Body of pancreas (tissue), 4 donors: ENCODE measurements around the gene GCKR. TPM values are rescaled to one million over a fixed set of nuclear protein-coding genes. Genes with fewer than 3 reads are reported as not detected.
"Not testable (repeated sequence)": the region's sequence is repeated elsewhere in the genome, so short reads cannot be mapped to it uniquely, and the experiment has no call there.

Experiments used
- ATAC-seq: fragments of 150-250 bp; one replicate; pipeline ENCODE4 v1.9.1; 2016
- DNase-seq, 4 donors: peaks; one replicate each; pipeline ENCODE4 v3.0.0-alpha.2; 2019
- H3K27ac ChIP-seq, 4 donors: fragments of 200-600 bp; sonication (generic); 1 replicate in 3 of 4; 2 replicates in 1 of 4; pipeline versions ENCODE4 v1.5.1 to v1.6.1; 2016 to 2019; ENCODE audit warnings: mild to moderate bottlenecking in 1 of 4, mixed read lengths in 1 of 4, moderate library complexity in 1 of 4
- H3K27me3 ChIP-seq, 2 donors: fragments of 200-600 bp; sonication (generic); one replicate each; pipeline ENCODE4 v1.6.0; 2016; ENCODE audit warnings: mild to moderate bottlenecking in 1 of 2
- H3K36me3 ChIP-seq, 2 donors: fragments of 200-600 bp; sonication (generic); replicated peaks in 1 of 2; 2 replicates each; pipeline ENCODE4 v1.5.1; 2016; ENCODE audit warnings: low read depth in 2 of 2; ENCODE audit not compliant: insufficient read depth in 1 of 2
- H3K4me1 ChIP-seq: fragments of 200-600 bp; sonication (generic); one replicate; pipeline ENCODE4 v1.6.0; 2016
- H3K4me3 ChIP-seq, 2 donors: fragments of 200-600 bp; sonication (generic); 1 replicate in 1 of 2; 2 replicates in 1 of 2; pipeline ENCODE4 v1.5.1; 2016 to 2019
- H3K9me3 ChIP-seq, 3 donors: fragments of 200-600 bp; sonication (generic); 1 replicate in 2 of 3; 2 replicates in 1 of 3; pipeline ENCODE4 v1.5.1; 2016
- POLR2A ChIP-seq, 3 donors: fragments of 450-650 bp; IDR thresholded peaks; one replicate each; pipeline ENCODE4 v1.6.1; 2016; ENCODE audit warnings: antibody characterized with exemption in 3 of 3, mild to moderate bottlenecking in 2 of 3
- WGBS, 2 donors: methylation state at CpG; one replicate each; pipeline ENCODE4 v1.1.5; 2017; 5-methylcytosine and 5-hydroxymethylcytosine counted together
- intact Hi-C: fragments of 100-400 bp; cut with DNase I; formaldehyde crosslinking; loops from one replicate; pipeline ENCODE4 v1.15.1; 2023
- total RNA-seq, 2 donors: library from RNA; depleted of rRNA; stranded (reverse); fragments of >200 nt; gene quantifications; one replicate each; pipeline ENCODE4 v1.1.0, GENCODE V29; 2016
- TF ChIP-seq, protein P1 (sequence below), 7 experiments: fragments of 450-650 bp in 4 of 7; fragments of 200-600 bp in 3 of 7; sonication (generic) in 3 of 7; IDR thresholded peaks; one replicate each; pipeline ENCODE4 v1.5.1; 2016 to 2019; ENCODE audit warnings: antibody characterized with exemption in 7 of 7

Gene GCKR
- total RNA-seq, 2 donors from 2014 or later: 1.6 TPM; not detected in 1

DNA sequence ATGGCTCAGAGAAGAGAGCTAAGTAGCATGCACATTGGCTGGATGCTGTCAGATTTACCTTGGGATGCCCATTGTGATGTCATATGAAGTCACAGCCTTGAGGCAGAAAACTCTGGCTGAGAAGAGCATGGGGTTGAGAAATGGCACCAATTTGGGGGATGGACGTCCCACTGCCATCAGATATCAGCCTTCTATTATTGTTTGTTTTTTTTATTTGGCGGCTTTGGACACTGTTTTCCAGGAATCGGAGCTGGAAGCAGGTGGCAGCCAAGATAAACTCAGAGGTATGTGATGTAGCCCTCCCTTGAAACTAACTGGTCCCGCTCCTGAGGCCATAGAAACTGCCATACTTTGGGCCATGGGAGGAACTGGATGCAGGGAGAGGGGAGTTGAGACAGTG is 40.6 kb downstream of the GCKR start:
- WGBS, 2 donors: 44 to 50% methylated on average over 4 of the region's 4 CpGs
- no peaks in the 10 kb centered on the region for H3K27me3 ChIP-seq
- no peak overlapping the region for H3K27ac ChIP-seq
- H3K4me1 ChIP-seq: no peaks in the 10 kb centered on the region
- no peak for DNase-seq
- H3K9me3 ChIP-seq: no peaks in the 10 kb centered on the region
- no peak overlapping the region for H3K4me3 ChIP-seq
- ATAC-seq: no peak
- intact Hi-C loops: no loop called here
- H3K36me3 ChIP-seq: no peaks in the 10 kb centered on the region
- no peak for TF ChIP-seq POLR2A (IDR thresholded peaks at IDR 0.05)
- TF ChIP-seq, protein P1, sequence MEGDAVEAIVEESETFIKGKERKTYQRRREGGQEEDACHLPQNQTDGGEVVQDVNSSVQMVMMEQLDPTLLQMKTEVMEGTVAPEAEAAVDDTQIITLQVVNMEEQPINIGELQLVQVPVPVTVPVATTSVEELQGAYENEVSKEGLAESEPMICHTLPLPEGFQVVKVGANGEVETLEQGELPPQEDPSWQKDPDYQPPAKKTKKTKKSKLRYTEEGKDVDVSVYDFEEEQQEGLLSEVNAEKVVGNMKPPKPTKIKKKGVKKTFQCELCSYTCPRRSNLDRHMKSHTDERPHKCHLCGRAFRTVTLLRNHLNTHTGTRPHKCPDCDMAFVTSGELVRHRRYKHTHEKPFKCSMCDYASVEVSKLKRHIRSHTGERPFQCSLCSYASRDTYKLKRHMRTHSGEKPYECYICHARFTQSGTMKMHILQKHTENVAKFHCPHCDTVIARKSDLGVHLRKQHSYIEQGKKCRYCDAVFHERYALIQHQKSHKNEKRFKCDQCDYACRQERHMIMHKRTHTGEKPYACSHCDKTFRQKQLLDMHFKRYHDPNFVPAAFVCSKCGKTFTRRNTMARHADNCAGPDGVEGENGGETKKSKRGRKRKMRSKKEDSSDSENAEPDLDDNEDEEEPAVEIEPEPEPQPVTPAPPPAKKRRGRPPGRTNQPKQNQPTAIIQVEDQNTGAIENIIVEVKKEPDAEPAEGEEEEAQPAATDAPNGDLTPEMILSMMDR (IDR thresholded peaks at IDR 0.05): no peak

DNA sequence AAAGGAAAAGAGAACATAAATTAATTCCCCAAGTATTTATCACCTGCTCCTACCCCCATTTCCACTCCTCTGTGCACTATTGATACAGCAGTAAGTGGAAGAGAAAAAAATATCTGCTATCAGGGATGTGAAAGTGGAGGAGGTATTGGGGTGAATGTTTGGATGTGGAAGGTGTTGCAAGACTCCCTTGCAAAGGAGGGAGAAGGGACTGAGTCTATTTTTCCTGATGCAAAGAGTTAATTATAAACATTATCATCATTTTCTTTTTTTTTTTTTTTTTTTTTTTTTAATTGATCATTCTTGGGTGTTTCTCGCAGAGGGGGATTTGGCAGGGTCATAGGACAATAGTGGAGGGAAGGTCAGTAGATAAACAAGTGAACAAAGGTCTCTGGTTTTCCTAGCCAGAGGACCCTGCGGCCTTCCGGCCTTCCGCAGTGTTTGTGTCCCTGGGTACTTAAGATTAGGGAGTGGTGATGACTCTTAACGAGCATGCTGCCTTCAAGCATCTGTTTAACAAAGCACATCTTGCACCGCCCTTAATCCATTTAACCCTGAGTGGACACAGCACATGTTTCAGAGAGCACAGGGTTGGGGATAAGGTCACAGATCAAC is 42.3 kb downstream of the GCKR start:
- not testable (repeated sequence) for DNase-seq

DNA sequence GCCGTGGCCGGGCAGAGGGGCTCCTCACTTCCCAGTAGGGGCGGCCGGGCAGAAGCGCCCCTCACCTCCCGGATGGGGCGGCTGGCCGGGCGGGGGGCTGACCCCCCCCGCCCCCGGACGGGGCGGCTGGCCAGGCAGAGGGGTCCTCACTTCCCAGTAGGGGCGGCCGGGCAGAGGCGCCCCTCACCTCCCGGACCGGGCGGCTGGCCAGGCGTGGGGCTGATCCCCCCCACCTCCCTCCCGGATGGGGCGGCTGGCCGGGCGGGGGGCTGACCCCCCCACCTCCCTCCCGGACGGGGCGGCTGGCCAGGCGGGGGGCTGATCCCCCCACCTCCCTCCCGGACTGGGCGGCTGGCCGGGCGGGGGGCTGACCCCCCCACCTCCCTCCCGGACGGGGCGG is 43.0 kb downstream of the GCKR start:
- H3K36me3 ChIP-seq, H3K4me3 ChIP-seq, H3K4me1 ChIP-seq, H3K27ac ChIP-seq, H3K27me3 ChIP-seq, H3K9me3 ChIP-seq, intact Hi-C loops, ATAC-seq, DNase-seq: not testable (repeated sequence)
- WGBS, 2 donors: 96% methylated on average over 6 of the region's 35 CpGs; no CpG with 5 or more reads in 1 of the 2 donors

More for the DNA sequence above, 42.3 kb downstream of the GCKR start:
- H3K36me3 ChIP-seq, H3K9me3 ChIP-seq, ATAC-seq, H3K27me3 ChIP-seq, H3K4me3 ChIP-seq, H3K27ac ChIP-seq, intact Hi-C loops, H3K4me1 ChIP-seq: not testable (repeated sequence)
- WGBS, 2 donors: 47 to 62% methylated on average over 5 of the region's 6 CpGs

DNA sequence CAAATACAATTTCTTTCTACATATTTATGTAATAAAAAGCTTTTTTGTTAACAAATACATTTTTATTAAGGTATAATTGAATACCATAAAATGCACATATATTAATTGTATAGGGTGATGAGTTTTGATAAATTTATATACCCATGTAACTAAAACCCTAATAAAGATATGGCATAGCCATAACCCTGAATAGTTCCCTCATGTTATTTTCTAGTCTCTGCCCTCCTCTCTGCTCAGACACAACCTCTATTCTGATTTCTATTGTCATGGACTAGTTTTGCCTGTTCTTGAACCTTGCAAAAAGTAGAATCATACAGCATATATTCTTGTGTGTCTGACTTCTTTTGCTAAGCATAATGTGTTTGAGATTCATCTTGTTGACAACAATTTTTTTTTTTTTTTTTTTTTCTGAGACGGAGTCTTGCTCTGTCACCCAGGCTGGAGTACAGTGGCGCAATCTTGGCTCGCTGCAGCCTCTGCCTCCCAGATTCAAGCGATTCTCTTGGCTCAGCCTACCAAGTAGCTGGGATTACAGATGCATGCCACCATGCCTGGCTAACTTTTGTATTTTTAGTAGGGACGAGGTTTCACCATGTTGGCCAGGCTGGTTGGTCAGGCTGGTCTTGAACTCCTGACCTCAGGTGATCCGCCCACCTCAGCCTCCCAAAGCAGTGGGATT is 47.6 kb downstream of the GCKR start:
- TF ChIP-seq POLR2A (IDR thresholded peaks at IDR 0.05): no peak
- TF ChIP-seq, protein P1 (IDR thresholded peaks at IDR 0.05): no peak
- Histone ChIP-seq H3K36me3 (no peaks in the 10 kb centered on the region), H3K27me3 (no peaks in the 10 kb centered on the region), H3K4me3 (no peak overlapping the region), H3K27ac (no peak overlapping the region), H3K9me3 (no peaks in the 10 kb centered on the region), H3K4me1 (no peaks in the 10 kb centered on the region)
- 81 to 94% methylated on average over 6 of the region's 6 CpGs for WGBS, 2 donors
- intact Hi-C loops: no loop called here
- DNase-seq: no peak
- no peak for ATAC-seq

DNA sequence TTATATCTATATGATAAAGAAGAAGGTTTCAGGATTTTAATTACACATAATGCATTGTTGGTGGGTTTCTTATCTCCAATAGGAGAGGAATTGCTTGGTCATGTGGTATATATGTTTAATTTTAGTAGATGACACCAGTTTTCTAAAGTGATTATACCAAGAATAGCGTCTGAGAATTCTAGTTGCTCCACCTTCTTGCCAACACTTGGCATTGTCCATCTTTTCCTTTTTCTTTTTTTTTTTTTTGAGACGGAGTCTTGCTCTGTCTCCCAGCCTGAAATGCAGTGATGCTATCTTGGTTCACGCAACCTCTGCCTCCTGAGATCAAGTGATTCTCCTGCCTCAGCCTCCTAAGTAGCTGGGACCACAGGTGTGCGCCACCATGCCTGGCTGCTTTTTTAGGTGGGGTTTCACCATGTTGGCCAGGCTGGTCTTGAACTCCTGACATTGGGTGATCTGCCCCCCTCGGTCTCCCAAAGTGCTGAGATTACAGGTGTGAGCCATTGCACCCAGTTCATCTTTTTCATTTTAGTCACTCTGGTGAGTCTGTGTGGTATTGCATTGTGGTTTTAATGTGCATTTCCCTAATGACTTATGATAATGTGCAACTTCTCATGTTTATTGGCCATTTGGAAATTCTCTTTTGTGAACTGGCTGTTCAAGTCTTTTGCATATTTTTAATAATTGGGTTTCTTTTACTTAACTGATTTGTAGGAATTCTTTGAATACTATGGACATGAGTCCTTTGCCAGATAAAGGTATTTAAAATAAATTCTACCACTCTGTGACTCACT is 48.9 kb downstream of the GCKR start:
- H3K27me3 ChIP-seq: no peaks in the 10 kb centered on the region
- no peaks in the 10 kb centered on the region for H3K36me3 ChIP-seq
- no peak overlapping the region for H3K4me3 ChIP-seq
- H3K4me1 ChIP-seq: no peaks in the 10 kb centered on the region
- no peak overlapping the region for H3K27ac ChIP-seq
- no peak for ATAC-seq
- intact Hi-C loops: no loop called here
- H3K9me3 ChIP-seq: no peaks in the 10 kb centered on the region
- WGBS, 2 donors: 81 to 87% methylated on average over 5 of the region's 5 CpGs
- no peak for DNase-seq
- no peak for TF ChIP-seq POLR2A (IDR thresholded peaks at IDR 0.05)
- TF ChIP-seq, protein P1 (IDR thresholded peaks at IDR 0.05): no peak
